Calu3 (cell line): ENCODE data around the gene PLLP. TPM values are rescaled to one million over a fixed set of nuclear protein-coding genes. Genes with fewer than 3 reads are reported as not detected.

Experiments
- BruUV-seq: library from RNA; stranded (reverse); fragments of 400-500 nt; replicated peaks from 2 replicates; lab custom pipeline; 2021; lab: Mats Ljungman, UMichigan
- CTCF ChIA-PET: fragments of 300-600 bp; sonication (Branson Sonifier 250); formaldehyde crosslinking; loops from one replicate; lab custom pipeline; 2022; ENCODE audit warnings: antibody characterized with exemption; lab: Charles Lee
- DNase-seq: peaks from one replicate; pipeline ENCODE4 v3.0.0; 2022
- H3K27ac Mint-ChIP-seq: one replicate; pipeline ENCODE4 v1.8.0; 2022; ENCODE audit warnings: mixed read lengths; ENCODE audit not compliant: unreplicated experiment
- H3K27me3 Mint-ChIP-seq: one replicate; pipeline ENCODE4 v1.8.0; 2022; ENCODE audit warnings: mixed read lengths; ENCODE audit not compliant: unreplicated experiment
- H3K36me3 Mint-ChIP-seq: one replicate; pipeline ENCODE4 v1.8.0; 2022; ENCODE audit warnings: mild to moderate bottlenecking, moderate library complexity, mixed read lengths; ENCODE audit not compliant: insufficient read depth, unreplicated experiment
- H3K4me1 Mint-ChIP-seq: one replicate; pipeline ENCODE4 v1.8.0; 2022; ENCODE audit warnings: mild to moderate bottlenecking, low read depth, mixed read lengths; ENCODE audit not compliant: unreplicated experiment
- H3K4me3 Mint-ChIP-seq: one replicate; pipeline ENCODE4 v1.8.0; 2022; ENCODE audit warnings: mild to moderate bottlenecking, low read depth, moderate library complexity, mixed read lengths; ENCODE audit not compliant: unreplicated experiment
- H3K9me3 Mint-ChIP-seq: one replicate; pipeline ENCODE4 v1.8.0; 2022; ENCODE audit warnings: low read depth, mixed read lengths; ENCODE audit not compliant: unreplicated experiment
- intact Hi-C: fragments of 100-400 bp; cut with micrococcal nuclease; formaldehyde crosslinking; loops from one replicate; pipeline ENCODE4 v1.10.0; 2022; ENCODE audit not compliant: unreplicated experiment
- total RNA-seq: library from RNA; stranded (reverse); gene quantifications from 2 replicates; pipeline ENCODE4 v1.2.3, GENCODE V29; 2022
- TF ChIP-seq, protein P1 (sequence below): fragments of 200-600 bp; IDR thresholded peaks from one replicate; pipeline ENCODE4 v1.8.0; 2022; ENCODE audit warnings: antibody characterized with exemption; ENCODE audit not compliant: unreplicated experiment

PLLP gene
- total RNA-seq, 1 experiment from 2014 or later = 38.3 TPM

DNA sequence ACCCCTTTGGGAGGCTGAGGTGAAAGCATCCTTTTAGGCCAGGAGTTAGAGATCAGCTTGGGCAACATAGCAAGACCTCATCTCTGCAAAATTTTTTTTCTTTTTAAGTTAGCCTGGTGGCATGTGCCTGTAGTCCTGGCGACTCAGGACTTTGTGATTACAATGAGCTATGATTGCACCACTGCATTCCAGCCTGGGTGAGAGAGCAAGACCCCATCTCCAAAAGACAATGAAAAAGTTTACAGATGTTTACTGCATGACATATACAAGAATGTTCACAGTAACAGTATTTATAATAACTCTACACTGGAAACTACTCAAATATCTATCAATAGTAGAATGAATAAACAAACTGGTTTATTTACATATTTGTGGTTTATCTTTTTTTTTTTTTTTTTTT lies 41.0 kb upstream of the PLLP start:
- Mint-ChIP-seq H3K9me3 (no peaks in the 10 kb centered on the region), H3K4me3 (no peak overlapping the region), H3K27ac (no peak overlapping the region), H3K4me1 (peaks cover 11% of the 10 kb centered on the region), H3K36me3 (peaks cover 4% of the 10 kb centered on the region), H3K27me3 (no peaks in the 10 kb centered on the region)
- no peak for DNase-seq
- TF ChIP-seq, protein P1, sequence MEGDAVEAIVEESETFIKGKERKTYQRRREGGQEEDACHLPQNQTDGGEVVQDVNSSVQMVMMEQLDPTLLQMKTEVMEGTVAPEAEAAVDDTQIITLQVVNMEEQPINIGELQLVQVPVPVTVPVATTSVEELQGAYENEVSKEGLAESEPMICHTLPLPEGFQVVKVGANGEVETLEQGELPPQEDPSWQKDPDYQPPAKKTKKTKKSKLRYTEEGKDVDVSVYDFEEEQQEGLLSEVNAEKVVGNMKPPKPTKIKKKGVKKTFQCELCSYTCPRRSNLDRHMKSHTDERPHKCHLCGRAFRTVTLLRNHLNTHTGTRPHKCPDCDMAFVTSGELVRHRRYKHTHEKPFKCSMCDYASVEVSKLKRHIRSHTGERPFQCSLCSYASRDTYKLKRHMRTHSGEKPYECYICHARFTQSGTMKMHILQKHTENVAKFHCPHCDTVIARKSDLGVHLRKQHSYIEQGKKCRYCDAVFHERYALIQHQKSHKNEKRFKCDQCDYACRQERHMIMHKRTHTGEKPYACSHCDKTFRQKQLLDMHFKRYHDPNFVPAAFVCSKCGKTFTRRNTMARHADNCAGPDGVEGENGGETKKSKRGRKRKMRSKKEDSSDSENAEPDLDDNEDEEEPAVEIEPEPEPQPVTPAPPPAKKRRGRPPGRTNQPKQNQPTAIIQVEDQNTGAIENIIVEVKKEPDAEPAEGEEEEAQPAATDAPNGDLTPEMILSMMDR = no peak
- CTCF ChIA-PET = no interaction called here
- intact Hi-C loops = no loop called here
- BruUV-seq = no TSS peak

- peaks cover 4% of the 10 kb centered on the region for H3K36me3 Mint-ChIP-seq
- H3K4me1 Mint-ChIP-seq = peaks cover 11% of the 10 kb centered on the region
- H3K27me3 Mint-ChIP-seq = no peaks in the 10 kb centered on the region
- no TSS peak for BruUV-seq
- TF ChIP-seq, protein P1 = no peak
- no peak for DNase-seq
- H3K4me3 Mint-ChIP-seq = no peak overlapping the region
- H3K27ac Mint-ChIP-seq = no peak overlapping the region
- H3K9me3 Mint-ChIP-seq = no peaks in the 10 kb centered on the region
- CTCF ChIA-PET = no interaction called here
- intact Hi-C loops = no loop called here
Observed at GRCh38 chr16:57324749-57325148, 40.3 kb upstream of the PLLP start.

GRCh38 chr16:57319646-57320045 lies 35.2 kb upstream of the PLLP start:
- Mint-ChIP-seq H3K9me3 (no peaks in the 10 kb centered on the region), H3K36me3 (peaks cover 11% of the 10 kb centered on the region), H3K4me3 (no peak overlapping the region), H3K4me1 (peaks cover 32% of the 10 kb centered on the region), H3K27ac (no peak overlapping the region), H3K27me3 (no peaks in the 10 kb centered on the region)
- CTCF ChIA-PET = no interaction called here
- intact Hi-C loops = no loop called here
- no TSS peak for BruUV-seq
- no peak for DNase-seq
- TF ChIP-seq, protein P1 = no peak

DNA sequence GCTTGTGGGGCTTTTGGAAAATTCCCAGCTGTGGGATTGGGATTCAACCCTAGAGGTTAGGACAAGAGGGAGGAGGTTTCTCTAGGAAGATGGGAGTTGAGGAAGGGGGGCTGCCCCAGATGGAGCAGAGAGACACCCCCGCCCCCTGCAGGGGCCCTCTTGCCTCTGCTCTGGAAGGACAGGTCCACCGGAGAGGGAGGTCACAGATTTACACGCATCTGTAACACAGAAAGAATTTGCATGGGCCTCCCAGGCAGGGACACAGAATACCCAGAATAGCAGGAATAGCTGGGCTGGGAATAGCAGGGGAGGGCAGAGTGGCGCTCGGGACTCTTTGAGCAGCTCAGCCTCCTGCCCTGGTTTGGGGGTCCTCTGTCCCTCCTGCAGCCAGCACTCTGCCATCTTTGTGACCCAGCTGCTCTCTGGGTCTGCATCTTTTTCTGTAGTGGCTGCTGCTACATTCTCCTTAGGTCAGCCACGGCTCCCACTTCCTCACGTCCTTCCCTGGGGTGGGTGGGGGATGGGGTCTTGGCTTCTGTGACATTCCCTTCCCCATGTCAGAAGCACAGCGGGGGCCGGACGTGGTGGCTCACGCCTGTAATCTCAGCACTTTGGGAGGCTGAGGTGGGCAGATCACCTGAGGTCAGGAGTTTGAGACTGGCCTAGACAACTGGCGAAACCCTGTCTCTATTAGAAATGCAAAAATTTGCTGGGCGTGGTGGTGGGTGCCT lies 33.9 kb upstream of the PLLP start:
- Mint-ChIP-seq H3K9me3 (no peaks in the 10 kb centered on the region), H3K27me3 (no peaks in the 10 kb centered on the region), H3K4me3 (no peak overlapping the region), H3K36me3 (peaks cover 11% of the 10 kb centered on the region), H3K4me1 (peaks cover 42% of the 10 kb centered on the region), H3K27ac (no peak overlapping the region)
- intact Hi-C loops = no loop called here
- no TSS peak for BruUV-seq
- TF ChIP-seq, protein P1 = no peak
- DNase-seq = no peak
- CTCF ChIA-PET = no interaction called here
